ENCODE measurements around the gene SBNO1.
A peak's percentile ranks its signal among the peaks of the same experiment; 100 is the strongest.

Gene SBNO1

DNA sequence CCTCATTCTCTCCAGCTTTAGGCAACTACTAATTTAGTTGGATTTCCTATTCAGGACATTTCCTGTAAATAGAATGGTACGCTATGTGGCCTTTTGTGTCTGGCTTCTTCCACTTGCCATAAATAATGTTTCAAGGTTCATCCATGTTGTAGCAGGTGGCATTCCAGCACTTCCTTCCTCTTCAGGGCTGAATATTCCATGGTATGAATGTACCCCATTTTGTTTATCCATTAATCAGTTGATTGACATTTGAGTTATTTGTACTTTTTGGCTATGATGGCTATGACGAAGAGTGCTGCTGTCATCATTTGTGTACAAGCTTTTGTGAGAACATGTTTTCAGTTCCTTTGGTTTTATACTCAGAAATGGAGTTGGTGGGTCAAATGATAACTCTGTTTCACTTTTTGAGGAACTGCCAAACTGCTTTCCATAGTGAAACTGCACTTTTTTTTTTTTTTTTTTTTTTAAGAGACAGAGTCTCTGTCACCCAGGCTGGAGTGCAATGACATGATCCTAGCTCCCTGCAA, 86.5 kb downstream of the SBNO1 start:
- no peak overlapping the region for H3K27ac ChIP-seq
- DNase-seq (ENCODE audit: low spot score) = no peak
- POLR2A ChIA-PET (ENCODE audit: low non-redundant PET) = no interaction called here
- TF ChIP-seq, protein P1, sequence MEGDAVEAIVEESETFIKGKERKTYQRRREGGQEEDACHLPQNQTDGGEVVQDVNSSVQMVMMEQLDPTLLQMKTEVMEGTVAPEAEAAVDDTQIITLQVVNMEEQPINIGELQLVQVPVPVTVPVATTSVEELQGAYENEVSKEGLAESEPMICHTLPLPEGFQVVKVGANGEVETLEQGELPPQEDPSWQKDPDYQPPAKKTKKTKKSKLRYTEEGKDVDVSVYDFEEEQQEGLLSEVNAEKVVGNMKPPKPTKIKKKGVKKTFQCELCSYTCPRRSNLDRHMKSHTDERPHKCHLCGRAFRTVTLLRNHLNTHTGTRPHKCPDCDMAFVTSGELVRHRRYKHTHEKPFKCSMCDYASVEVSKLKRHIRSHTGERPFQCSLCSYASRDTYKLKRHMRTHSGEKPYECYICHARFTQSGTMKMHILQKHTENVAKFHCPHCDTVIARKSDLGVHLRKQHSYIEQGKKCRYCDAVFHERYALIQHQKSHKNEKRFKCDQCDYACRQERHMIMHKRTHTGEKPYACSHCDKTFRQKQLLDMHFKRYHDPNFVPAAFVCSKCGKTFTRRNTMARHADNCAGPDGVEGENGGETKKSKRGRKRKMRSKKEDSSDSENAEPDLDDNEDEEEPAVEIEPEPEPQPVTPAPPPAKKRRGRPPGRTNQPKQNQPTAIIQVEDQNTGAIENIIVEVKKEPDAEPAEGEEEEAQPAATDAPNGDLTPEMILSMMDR (conservative IDR thresholded peaks at IDR 0.05; ENCODE audit: low read depth) = no peak
- CTCF ChIA-PET = no interaction called here

DNA sequence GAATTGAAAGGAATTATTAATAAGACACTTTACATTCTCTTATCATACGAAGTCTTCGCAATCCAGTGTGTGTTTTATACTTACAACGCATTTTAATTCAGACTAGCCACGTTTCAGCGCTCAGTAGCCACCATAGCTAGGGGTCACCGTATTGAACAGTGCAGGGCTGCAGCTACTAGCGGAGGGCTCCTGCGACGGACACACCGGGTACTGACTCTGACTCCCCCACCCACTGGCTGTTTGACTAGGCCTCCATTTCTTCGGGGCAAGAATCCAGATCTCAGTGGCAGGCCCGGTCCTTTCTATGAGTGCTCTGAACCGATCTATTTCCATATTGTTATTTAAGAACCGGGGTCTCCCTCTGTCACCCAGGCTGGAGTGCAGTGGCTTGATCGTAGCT, 91.5 kb downstream of the SBNO1 start:
- ChIA-PET CTCF (interaction anchor here (0.6 to 0.8 kb wide), 3 partner anchors 26 to 93 kb away, joined by 3 read pairs; no protein-coding TSS in a partner anchor), POLR2A (ENCODE audit: low non-redundant PET) (interaction anchor here (0.6 kb wide), 1 partner anchor 340 kb away, joined by 3 read pairs; no protein-coding TSS in a partner anchor)
- TF ChIP-seq, protein P1 (conservative IDR thresholded peaks at IDR 0.05; ENCODE audit: low read depth) = no peak
- H3K27ac ChIP-seq = 0 out of 2 replicates have a peak overlapping the region, but pooled peaks have one; percentile 17
- no peak for DNase-seq (ENCODE audit: low spot score)

- H3K27ac ChIP-seq = peak overlapping the region; percentile 83
- ChIA-PET CTCF (interaction anchor here (0.5 kb wide), 1 partner anchor 94 kb away, joined by 3 read pairs; the partner anchor contains the start of gene SBNO1), POLR2A (ENCODE audit: low non-redundant PET) (no interaction called here)
- DNase-seq (ENCODE audit: low spot score) = peak; percentile 78
- TF ChIP-seq, protein P1 (conservative IDR thresholded peaks at IDR 0.05; ENCODE audit: low read depth) = peak; percentile 86
Measured at GRCh38 chr12:123271001-123271668, 93.5 kb downstream of the SBNO1 start.

DNA sequence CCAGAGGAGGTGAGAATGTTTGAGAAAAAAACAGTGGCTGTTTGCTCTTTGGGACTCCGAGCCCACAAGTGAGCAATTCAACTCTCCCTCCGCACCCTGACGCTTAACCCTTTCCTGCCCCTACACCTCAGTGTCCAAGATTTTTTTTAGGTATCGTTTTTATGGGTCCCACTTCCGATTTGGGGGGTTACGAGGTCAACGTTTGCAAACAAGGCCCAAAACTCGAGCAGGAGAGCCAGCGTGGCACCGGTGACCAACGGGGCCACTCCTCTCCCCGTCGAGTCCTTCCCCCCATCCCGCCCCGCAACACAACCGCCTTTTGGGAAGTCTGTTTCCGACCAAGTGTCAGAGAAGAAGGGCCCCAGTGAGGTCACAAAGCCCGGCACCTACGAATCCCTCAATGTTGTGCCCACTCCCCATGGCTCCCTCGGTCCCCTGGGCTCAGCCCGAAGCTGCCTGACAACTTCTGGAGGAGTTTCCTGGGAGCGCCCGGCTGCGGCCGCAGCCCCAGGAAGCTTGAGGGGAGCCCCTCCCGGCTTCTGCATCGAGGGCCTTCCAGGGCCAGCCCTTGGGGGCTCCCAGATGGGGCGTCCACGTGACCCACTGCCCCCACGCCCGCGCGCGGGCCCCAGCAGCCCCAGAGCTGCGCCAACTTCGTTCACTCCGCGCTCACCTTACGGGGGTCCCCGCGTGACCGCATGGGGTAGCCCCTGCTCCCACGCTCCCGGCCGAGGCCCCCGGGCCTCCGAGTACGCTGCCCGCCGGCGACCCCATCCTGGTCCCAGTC, 94.2 kb downstream of the SBNO1 start:
- ChIA-PET POLR2A (ENCODE audit: low non-redundant PET) (interaction anchor here (0.7 kb wide), 1 partner anchor 38 kb away, joined by 3 read pairs; no protein-coding TSS in a partner anchor), CTCF (interaction anchor here (0.5 to 0.7 kb wide), 3 partner anchors 95 to 483 kb away, joined by 3 to 4 read pairs (median 3); partner anchors contain the start of gene SBNO1)
- H3K27ac ChIP-seq = peak overlapping the region; percentile 83
- TF ChIP-seq, protein P1 (conservative IDR thresholded peaks at IDR 0.05; ENCODE audit: low read depth) = no peak
- no peak for DNase-seq (ENCODE audit: low spot score)

DNA sequence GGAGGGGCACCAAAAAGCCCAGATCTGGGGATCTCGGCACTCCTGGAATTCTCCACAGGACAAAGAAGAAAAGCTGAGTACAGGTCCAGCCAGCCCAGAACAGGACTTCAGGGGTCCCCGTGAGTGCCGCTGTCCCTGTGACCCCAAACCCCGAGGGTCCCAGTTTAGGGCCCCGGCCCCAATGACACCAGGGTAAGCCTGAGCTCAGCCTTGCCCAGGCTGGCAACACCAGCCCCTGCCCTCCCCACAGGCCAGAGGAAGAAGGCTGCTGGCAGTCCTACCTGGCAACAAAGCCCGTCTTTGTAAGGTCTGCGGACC, 94.8 kb downstream of the SBNO1 start:
- peak overlapping the region; percentile 83 for H3K27ac ChIP-seq
- TF ChIP-seq, protein P1 (conservative IDR thresholded peaks at IDR 0.05; ENCODE audit: low read depth) = no peak
- ChIA-PET POLR2A (ENCODE audit: low non-redundant PET) (interaction anchor here (0.7 kb wide), 1 partner anchor 37 kb away, joined by 3 read pairs; no protein-coding TSS in a partner anchor), CTCF (interaction anchor here (0.5 to 0.7 kb wide), 3 partner anchors 24 to 482 kb away, joined by 3 to 6 read pairs (median 4); no protein-coding TSS in a partner anchor)
- DNase-seq (ENCODE audit: low spot score) = no peak

GRCh38 chr12:123269395-123269892, 95.2 kb downstream of the SBNO1 start:
- TF ChIP-seq, protein P1 (conservative IDR thresholded peaks at IDR 0.05; ENCODE audit: low read depth) = no peak
- POLR2A ChIA-PET (ENCODE audit: low non-redundant PET) = no interaction called here
- no peak for DNase-seq (ENCODE audit: low spot score)
- peak overlapping the region; percentile 83 for H3K27ac ChIP-seq
- CTCF ChIA-PET = interaction anchor here (0.5 to 0.7 kb wide), 2 partner anchors 24 to 482 kb away, joined by 4 to 6 read pairs; no protein-coding TSS in a partner anchor
